ENCODE data around the gene ALDH4A1.

DNA sequence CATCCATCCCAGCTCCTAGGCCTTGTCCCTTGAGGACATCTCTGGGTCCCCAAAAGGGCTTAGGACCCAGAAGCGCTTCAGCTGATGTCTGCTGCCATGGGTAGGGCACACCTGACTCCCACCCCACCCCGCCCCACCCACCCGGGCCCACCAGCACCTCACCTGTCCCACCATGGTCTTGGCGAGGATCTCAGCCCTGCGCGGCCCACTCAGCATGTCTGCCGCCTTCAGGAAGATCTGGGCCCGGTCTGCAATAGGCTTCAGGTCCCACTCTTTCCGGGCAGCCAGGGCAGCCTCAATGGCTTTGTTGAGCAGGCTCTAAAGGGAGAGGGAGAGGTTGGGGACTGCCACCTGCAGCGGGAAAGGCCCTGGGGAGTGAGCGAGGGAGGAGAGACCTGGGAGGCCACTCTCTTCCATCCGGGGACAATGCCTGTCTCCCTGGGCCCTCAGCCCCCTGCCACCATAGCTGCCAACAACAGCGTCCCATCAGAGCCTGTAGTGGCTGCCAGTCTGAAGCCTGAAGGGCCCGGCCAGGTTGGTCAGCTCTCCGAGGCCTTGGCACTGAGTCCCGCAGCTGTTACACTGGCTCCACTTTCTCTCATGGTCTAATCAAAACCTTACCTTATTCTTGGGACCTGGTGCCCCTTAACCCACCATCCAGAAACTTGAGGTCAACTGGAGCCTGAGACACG is 16.9 kb downstream of the ALDH4A1 start:
- TF ChIP-seq, protein P1, sequence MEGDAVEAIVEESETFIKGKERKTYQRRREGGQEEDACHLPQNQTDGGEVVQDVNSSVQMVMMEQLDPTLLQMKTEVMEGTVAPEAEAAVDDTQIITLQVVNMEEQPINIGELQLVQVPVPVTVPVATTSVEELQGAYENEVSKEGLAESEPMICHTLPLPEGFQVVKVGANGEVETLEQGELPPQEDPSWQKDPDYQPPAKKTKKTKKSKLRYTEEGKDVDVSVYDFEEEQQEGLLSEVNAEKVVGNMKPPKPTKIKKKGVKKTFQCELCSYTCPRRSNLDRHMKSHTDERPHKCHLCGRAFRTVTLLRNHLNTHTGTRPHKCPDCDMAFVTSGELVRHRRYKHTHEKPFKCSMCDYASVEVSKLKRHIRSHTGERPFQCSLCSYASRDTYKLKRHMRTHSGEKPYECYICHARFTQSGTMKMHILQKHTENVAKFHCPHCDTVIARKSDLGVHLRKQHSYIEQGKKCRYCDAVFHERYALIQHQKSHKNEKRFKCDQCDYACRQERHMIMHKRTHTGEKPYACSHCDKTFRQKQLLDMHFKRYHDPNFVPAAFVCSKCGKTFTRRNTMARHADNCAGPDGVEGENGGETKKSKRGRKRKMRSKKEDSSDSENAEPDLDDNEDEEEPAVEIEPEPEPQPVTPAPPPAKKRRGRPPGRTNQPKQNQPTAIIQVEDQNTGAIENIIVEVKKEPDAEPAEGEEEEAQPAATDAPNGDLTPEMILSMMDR (IDR thresholded peaks at IDR 0.05) = no peak
- TF ChIP-seq POLR2A (IDR thresholded peaks at IDR 0.05; ENCODE audit: low read depth) = no peak
- TF ChIP-seq POLR2AphosphoS5 (IDR thresholded peaks at IDR 0.05) = no peak
- TF ChIP-seq EP300 (IDR thresholded peaks at IDR 0.05) = no peak

Data from esophagus muscularis mucosa (tissue), 4 donors.